GM08714 (cell line): ENCODE results near the gene RAMP1.

Source experiments
- H3K4me3 ChIP-seq: fragments of 200-500 bp; sonication (Bioruptor generic); 2 replicates; pipeline ENCODE4 v1.5.1; 2014; ENCODE audit warnings: mild to moderate bottlenecking, low read length, inconsistent platforms
- ZNF274 ChIP-seq: IDR thresholded peaks from 2 replicates; pipeline ENCODE4 v1.6.1; 2012; ENCODE audit warnings: mild to moderate bottlenecking, low read depth, low read length

RAMP1 gene

GRCh38 chr2:237921967-237922492, 62.6 kb downstream of the RAMP1 start:
- H3K4me3 ChIP-seq, result no peak overlapping the region
- no peak for TF ChIP-seq ZNF274

- no peak overlapping the region for H3K4me3 ChIP-seq
- no peak for TF ChIP-seq ZNF274
These were observed 63.4 kb downstream of the RAMP1 start for GRCh38 chr2:237922641-237923361.

- H3K4me3 ChIP-seq, result no peak overlapping the region
- no peak for TF ChIP-seq ZNF274
These were observed 64.2 kb downstream of the RAMP1 start for GRCh38 chr2:237923481-237924163.

GRCh38 chr2:237924164-237924534, 64.7 kb downstream of the RAMP1 start:
- no peak overlapping the region for H3K4me3 ChIP-seq
- TF ChIP-seq ZNF274, result no peak

- TF ChIP-seq ZNF274, result no peak
- no peak overlapping the region for H3K4me3 ChIP-seq
These were observed 67.7 kb downstream of the RAMP1 start for GRCh38 chr2:237927135-237927534.

GRCh38 chr2:237927986-237928385, 68.6 kb downstream of the RAMP1 start:
- no peak for TF ChIP-seq ZNF274
- H3K4me3 ChIP-seq, result no peak overlapping the region

- no peak for TF ChIP-seq ZNF274
- no peak overlapping the region for H3K4me3 ChIP-seq
These were observed 70.6 kb downstream of the RAMP1 start for GRCh38 chr2:237929979-237930378.

- no peak for TF ChIP-seq ZNF274
- H3K4me3 ChIP-seq, result no peak overlapping the region
These were observed 71.8 kb downstream of the RAMP1 start for GRCh38 chr2:237931205-237931721.

GRCh38 chr2:237932731-237933131, 73.3 kb downstream of the RAMP1 start:
- no peak for TF ChIP-seq ZNF274

GRCh38 chr2:237934186-237934585, 74.8 kb downstream of the RAMP1 start:
- no peak overlapping the region for H3K4me3 ChIP-seq
- no peak for TF ChIP-seq ZNF274

More at GRCh38 chr2:237932731-237933131, 73.3 kb downstream of the RAMP1 start:
- H3K4me3 ChIP-seq, result no peak overlapping the region

- no peak overlapping the region for H3K4me3 ChIP-seq
- no peak for TF ChIP-seq ZNF274
These were observed 76.5 kb downstream of the RAMP1 start for GRCh38 chr2:237935740-237936452.

- TF ChIP-seq ZNF274, result no peak
- H3K4me3 ChIP-seq, result no peak overlapping the region
These were observed 79.8 kb downstream of the RAMP1 start for GRCh38 chr2:237939251-237939650.

- H3K4me3 ChIP-seq, result no peak overlapping the region
- no peak for TF ChIP-seq ZNF274
These were observed 81.4 kb downstream of the RAMP1 start for GRCh38 chr2:237940828-237941227.

GRCh38 chr2:237941239-237941638, 81.8 kb downstream of the RAMP1 start:
- H3K4me3 ChIP-seq, result no peak overlapping the region
- TF ChIP-seq ZNF274, result no peak
